Omental fat pad (tissue), 4 donors: ENCODE results near the gene DNAH11. TPM values are rescaled to one million over a fixed set of nuclear protein-coding genes. Genes with fewer than 3 reads are reported as not detected.
"Not testable (repeated sequence)": the region's sequence is repeated elsewhere in the genome, so short reads cannot be mapped to it uniquely, and the experiment has no call there.

Experiments
- ATAC-seq: fragments of 150-250 bp; one replicate; pipeline ENCODE4 v1.9.1; 2016; ENCODE audit warnings: mild to moderate bottlenecking, moderate library complexity; ENCODE audit not compliant: low FRiP score
- DNase-seq: peaks from one replicate; pipeline ENCODE4 v3.0.0-alpha.2; 2019; ENCODE audit warnings: low spot score
- total RNA-seq, 4 donors: library from RNA; depleted of rRNA; stranded (reverse); fragments of >200 nt; gene quantifications; one replicate each; pipeline ENCODE4 v1.1.0, GENCODE V29; 2016
- TF ChIP-seq, protein P1 (sequence below), 3 donors: fragments of 450-650 bp; IDR thresholded peaks; one replicate each; pipeline ENCODE4 v1.5.1; 2016 to 2017; ENCODE audit warnings: antibody characterized with exemption in 3 of 3, mild to moderate bottlenecking in 3 of 3, moderate library complexity in 2 of 3

The DNAH11 gene
- total RNA-seq, 4 donors from 2014 or later: 0.32 to 0.88 (median 0.49) TPM

- TF ChIP-seq, protein P1, sequence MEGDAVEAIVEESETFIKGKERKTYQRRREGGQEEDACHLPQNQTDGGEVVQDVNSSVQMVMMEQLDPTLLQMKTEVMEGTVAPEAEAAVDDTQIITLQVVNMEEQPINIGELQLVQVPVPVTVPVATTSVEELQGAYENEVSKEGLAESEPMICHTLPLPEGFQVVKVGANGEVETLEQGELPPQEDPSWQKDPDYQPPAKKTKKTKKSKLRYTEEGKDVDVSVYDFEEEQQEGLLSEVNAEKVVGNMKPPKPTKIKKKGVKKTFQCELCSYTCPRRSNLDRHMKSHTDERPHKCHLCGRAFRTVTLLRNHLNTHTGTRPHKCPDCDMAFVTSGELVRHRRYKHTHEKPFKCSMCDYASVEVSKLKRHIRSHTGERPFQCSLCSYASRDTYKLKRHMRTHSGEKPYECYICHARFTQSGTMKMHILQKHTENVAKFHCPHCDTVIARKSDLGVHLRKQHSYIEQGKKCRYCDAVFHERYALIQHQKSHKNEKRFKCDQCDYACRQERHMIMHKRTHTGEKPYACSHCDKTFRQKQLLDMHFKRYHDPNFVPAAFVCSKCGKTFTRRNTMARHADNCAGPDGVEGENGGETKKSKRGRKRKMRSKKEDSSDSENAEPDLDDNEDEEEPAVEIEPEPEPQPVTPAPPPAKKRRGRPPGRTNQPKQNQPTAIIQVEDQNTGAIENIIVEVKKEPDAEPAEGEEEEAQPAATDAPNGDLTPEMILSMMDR (IDR thresholded peaks at IDR 0.05): no peak
- no peak for DNase-seq
- ATAC-seq: no peak
Measured at GRCh38 chr7:21507627-21508343, 35.1 kb upstream of the DNAH11 start.

DNA sequence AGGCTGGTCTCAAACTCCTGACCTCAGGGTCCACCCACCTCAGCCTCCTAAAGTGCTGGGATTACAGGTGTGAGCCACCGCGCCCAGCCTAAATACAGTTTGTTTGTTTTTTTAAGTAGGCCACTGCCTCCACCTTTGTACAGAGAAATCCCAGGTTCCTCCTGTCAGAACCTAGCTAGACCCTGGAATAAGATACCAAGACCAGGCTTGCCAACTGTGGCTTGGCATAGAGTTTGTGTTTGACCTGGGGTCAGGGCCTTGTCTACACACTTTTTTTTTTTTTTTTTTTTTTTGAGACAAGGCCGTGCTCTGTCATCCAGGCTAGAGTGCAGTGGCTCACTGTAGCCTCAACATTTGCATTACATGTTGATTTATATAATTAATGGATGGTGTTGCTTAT lies 34.3 kb upstream of the DNAH11 start:
- TF ChIP-seq, protein P1 (IDR thresholded peaks at IDR 0.05): no peak

GRCh38 chr7:21514062-21514461 lies 28.8 kb upstream of the DNAH11 start:
- TF ChIP-seq, protein P1 (IDR thresholded peaks at IDR 0.05): no peak
- DNase-seq (no peak), ATAC-seq (no peak)

More for the DNA sequence above, 34.3 kb upstream of the DNAH11 start:
- no peak for DNase-seq
- ATAC-seq: no peak

DNA sequence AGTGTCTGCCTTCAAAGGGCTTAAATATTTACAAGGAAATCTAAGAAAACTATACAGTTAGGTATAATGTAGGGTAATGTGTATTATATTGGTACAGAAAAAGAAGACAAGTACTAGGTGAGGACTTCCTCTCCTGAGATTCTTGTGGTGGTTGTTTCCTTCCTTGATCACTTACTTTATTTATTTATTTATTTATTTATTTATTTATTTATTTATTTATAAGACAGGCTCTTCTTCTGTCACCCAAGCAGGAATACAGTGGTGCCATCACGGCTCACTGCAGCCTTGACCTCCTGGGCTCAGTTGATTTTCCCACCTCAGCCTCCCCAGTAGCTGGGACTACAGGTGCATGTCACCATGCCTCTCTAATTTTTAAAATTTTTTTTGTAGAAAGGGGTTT lies 18.2 kb upstream of the DNAH11 start:
- DNase-seq (no peak), ATAC-seq (no peak)
- TF ChIP-seq, protein P1 (IDR thresholded peaks at IDR 0.05): no peak

GRCh38 chr7:21526007-21526406 lies 16.8 kb upstream of the DNAH11 start:
- ATAC-seq (no peak), DNase-seq (no peak)
- TF ChIP-seq, protein P1 (IDR thresholded peaks at IDR 0.05): no peak

DNA sequence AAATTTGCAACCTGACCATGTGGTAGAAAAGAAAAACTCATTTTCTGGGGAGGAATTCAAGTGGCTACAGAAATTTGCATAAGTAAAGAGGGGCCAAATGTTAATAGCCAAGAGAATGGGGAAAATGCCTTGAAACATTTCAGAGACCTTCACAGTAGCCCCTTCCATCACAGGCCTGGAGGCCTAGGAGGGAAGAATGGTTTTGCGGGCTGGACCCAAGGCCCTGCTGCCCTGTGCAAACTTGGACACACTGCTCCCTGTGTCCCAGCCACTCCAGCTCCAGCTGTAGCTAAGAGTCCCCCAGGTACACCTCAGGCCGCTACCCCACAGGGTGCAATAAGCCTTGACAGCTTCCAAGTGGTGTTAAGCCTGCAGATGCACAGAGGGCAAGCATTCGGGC lies 16.4 kb upstream of the DNAH11 start:
- TF ChIP-seq, protein P1 (IDR thresholded peaks at IDR 0.05): no peak
- ATAC-seq: no peak
- no peak for DNase-seq

DNA sequence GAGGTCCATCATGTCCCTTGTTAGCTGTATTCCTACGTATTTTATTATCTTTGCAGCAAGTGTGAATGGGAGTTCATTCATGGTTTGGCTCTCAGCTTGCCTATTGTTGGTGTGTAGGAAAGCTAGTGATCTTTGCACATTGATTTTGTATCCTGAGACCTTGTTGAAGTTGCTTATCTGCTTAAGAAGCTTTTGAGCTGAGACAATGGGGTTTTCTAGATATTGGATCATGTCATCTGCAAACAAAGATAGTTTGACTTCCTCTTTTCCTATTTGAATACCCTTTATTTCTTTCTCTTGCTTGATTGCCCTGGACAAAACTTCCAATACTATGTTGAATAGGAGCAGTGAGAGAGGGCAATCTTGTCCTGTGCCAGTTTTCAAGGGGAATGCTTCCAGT lies 10.4 kb upstream of the DNAH11 start:
- ATAC-seq, DNase-seq: not testable (repeated sequence)

- DNase-seq, ATAC-seq: not testable (repeated sequence)
Measured at GRCh38 chr7:21533646-21534045, 9.2 kb upstream of the DNAH11 start.

DNA sequence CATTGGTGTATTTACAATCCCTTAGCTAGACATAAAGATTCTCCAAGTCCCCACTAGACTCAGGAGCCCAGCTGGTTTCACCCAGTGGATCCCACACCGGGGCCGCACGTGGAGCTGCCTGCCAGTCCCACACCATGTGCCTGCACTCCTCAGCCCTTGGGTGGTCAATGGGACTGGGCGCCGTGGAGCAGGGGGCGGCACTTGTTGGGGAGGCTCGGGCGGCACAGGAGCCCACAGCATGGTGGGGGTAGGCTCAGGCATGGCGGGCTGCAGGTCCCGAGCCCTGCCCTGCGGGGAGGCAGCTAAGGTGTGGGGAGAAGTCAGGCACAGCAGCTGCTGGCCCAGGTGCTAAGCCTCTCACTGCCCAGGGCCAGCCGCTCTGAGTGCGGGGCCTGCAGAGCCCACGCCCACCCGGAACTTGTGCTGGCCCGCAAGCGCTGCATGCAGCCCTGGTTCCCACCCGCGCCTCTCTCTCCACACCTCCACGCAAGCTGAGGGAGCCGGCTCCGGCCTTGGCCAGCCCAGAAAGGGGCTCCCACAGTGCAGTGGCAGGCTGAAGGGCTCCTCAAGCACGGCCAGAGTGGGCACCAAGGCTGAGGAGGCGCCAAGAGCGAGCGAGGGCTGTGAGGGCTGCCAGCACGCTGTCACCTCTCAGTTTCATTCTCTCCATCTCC lies 6.3 kb upstream of the DNAH11 start:
- DNase-seq, ATAC-seq: not testable (repeated sequence)
